BE2C (cell line): ENCODE measurements around the gene TTC39C.

Source experiments
- DNase-seq: peaks from one replicate; pipeline ENCODE4 v3.0.0-alpha.2; 2020
- H3K27me3 ChIP-seq: fragments of 250-450 bp; sonication (Bioruptor Pico); 2 replicates; pipeline ENCODE4 v1.5.1; 2020; ENCODE audit warnings: mild to moderate bottlenecking
- H3K36me3 ChIP-seq: fragments of 250-450 bp; sonication (Bioruptor Pico); 2 replicates; pipeline ENCODE4 v1.5.1; 2020; ENCODE audit warnings: mild to moderate bottlenecking
- H3K4me1 ChIP-seq: fragments of 250-450 bp; sonication (Bioruptor Pico); 2 replicates; pipeline ENCODE4 v1.5.1; 2020
- H3K4me3 ChIP-seq: 2 replicates; pipeline ENCODE4 v1.5.1; 2011; ENCODE audit warnings: low read depth, low read length
- H3K9me3 ChIP-seq: fragments of 250-450 bp; sonication (Bioruptor Pico); 2 replicates; pipeline ENCODE4 v1.5.1; 2020
- TF ChIP-seq, protein P1 (sequence below): IDR thresholded peaks from 2 replicates; pipeline ENCODE4 v1.5.1; 2012; ENCODE audit warnings: mild to moderate bottlenecking, low read depth, low read length

The TTC39C gene

DNA sequence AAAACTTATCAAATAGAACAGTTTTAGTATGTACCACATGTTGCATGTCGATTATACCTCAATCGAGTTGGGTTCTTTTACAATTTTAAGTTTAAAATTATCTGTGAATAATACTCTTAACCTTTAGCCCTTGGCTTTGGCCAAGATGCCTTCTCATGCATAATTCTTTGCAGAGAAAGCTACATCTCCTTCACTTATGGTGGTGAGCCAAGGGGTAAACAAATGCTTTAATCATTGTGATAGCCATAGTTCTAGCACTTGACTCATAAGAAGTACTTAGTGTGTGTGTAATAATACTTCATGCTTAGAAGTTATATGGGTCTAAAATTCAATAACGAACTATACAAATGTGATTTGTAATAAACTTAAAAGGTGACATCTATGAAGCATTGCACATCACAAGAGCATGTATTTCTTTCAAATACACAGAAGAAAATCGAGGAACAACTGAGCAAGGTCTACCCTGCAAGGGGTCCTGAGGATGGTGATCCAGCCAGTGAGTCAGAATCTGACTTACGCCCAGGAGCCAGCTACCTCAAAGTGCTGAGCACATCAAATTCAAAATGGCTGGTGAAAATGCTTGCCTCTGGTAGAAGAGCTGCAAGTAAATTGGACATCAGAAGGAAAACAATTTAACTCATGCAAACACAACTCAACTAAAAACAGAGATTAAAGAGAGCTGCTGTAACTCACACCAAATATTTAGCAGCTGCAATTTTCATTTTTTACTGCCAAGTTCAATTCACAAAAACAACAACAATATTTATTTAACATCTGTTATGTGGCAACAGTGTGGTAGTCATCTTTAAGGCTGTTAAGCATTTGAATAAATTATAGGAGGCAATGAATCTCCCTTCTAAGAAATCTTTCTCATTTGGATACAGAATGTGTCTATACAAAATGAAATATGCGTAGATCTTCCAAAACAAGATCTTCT is 23.8 kb upstream of the TTC39C start:
- H3K27me3 ChIP-seq, result no peaks in the 10 kb centered on the region

DNA sequence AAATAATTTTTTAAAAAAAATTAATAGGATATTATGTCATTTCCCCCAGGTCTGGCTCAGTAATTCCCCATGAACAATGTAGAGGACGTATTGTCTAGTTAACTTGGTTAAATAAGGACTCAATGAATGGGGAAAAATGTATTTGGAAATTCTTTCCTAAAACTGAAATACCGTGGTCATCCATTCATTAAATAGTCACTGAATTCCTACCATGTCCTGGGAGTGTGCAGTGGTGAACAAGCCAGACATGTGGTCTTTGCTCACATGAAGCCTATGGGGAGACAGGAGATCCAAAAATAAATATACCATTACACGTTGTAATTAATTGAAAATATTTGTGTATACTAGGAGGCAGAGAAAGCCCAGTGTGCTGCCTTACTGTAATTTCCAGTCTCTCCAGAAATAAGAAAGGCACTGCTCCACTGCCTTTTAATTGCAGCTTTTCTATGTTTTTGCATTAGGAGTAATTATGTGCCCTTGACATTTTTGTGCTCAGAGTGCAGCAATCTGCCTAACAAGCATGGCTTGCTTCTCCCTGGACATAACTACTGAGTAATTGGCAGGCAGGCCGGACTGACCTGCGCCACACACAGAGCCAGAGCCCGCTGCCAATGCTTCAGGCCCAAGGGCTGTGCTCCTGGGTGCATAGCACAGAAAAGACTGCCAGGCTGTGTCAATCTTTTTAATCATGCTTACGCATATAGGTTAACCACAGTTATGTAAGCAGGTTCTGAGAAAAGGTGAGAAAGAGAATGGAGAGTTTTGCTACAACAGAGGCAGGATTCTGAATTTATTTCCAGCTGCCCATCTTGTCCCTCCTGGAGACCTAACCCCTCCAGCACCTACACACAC is 22.2 kb upstream of the TTC39C start:
- no peak overlapping the region for H3K4me3 ChIP-seq
- H3K27me3 ChIP-seq, result no peaks in the 10 kb centered on the region
- no peak for DNase-seq
- TF ChIP-seq, protein P1, sequence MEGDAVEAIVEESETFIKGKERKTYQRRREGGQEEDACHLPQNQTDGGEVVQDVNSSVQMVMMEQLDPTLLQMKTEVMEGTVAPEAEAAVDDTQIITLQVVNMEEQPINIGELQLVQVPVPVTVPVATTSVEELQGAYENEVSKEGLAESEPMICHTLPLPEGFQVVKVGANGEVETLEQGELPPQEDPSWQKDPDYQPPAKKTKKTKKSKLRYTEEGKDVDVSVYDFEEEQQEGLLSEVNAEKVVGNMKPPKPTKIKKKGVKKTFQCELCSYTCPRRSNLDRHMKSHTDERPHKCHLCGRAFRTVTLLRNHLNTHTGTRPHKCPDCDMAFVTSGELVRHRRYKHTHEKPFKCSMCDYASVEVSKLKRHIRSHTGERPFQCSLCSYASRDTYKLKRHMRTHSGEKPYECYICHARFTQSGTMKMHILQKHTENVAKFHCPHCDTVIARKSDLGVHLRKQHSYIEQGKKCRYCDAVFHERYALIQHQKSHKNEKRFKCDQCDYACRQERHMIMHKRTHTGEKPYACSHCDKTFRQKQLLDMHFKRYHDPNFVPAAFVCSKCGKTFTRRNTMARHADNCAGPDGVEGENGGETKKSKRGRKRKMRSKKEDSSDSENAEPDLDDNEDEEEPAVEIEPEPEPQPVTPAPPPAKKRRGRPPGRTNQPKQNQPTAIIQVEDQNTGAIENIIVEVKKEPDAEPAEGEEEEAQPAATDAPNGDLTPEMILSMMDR, result no peak
- no peaks in the 10 kb centered on the region for H3K36me3 ChIP-seq
- H3K4me1 ChIP-seq, result no peaks in the 10 kb centered on the region
- H3K9me3 ChIP-seq, result no peaks in the 10 kb centered on the region

More for the DNA sequence above, 23.8 kb upstream of the TTC39C start:
- no peak for DNase-seq
- Histone ChIP-seq H3K4me3 (no peak overlapping the region), H3K9me3 (no peaks in the 10 kb centered on the region), H3K4me1 (no peaks in the 10 kb centered on the region), H3K36me3 (no peaks in the 10 kb centered on the region)
- TF ChIP-seq, protein P1, result no peak

DNA sequence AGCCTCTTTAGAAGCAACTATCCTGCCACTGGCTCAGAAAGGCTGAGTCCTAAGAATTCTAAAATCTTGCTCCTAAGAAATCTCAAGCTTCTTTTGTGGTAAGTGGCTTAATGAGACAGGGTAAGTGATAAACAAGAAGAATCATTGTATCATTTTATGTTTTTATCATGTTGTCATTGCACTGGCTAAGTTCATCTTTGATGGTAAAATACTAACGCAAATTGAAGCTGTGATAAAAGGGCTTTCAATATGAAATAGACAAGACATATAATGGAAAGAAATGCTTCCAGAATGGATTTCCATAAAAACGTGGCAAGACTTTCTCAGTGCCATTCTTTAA is 21.6 kb upstream of the TTC39C start:
- no peak for DNase-seq
- TF ChIP-seq, protein P1, result no peak
- no peaks in the 10 kb centered on the region for H3K9me3 ChIP-seq
- no peak overlapping the region for H3K4me3 ChIP-seq
- no peaks in the 10 kb centered on the region for H3K27me3 ChIP-seq
- H3K4me1 ChIP-seq, result no peaks in the 10 kb centered on the region
- H3K36me3 ChIP-seq, result no peaks in the 10 kb centered on the region

DNA sequence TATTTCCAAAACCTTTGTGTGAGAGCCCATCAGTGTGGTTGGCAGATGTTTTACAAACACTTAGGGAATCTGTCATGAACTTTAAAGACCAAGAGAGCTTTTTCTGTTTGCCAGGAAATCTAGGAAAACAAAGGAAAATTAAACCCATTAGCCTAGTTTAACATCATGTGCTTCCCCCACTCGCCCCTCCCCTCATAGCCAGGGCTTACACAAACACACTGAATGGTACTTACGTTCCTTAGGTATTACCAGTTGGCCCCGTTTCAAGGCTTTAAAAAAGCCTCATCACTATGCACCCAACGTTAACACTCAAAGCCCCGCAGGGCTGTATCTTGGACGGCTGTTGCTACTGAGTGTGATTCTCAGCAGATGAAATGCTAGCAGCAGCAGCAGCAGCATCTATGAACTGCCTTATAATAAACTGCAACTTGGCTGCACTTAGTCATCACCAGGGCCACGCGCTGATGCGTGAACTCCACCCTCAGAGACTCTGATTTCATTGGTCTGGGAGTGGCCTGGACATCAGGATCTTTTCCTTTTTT is 20.1 kb upstream of the TTC39C start:
- Histone ChIP-seq H3K9me3 (no peaks in the 10 kb centered on the region), H3K36me3 (no peaks in the 10 kb centered on the region), H3K4me1 (no peaks in the 10 kb centered on the region), H3K27me3 (no peaks in the 10 kb centered on the region), H3K4me3 (peak overlapping the region; percentile 44)
- TF ChIP-seq, protein P1, result no peak
- peak; percentile 47 for DNase-seq

DNA sequence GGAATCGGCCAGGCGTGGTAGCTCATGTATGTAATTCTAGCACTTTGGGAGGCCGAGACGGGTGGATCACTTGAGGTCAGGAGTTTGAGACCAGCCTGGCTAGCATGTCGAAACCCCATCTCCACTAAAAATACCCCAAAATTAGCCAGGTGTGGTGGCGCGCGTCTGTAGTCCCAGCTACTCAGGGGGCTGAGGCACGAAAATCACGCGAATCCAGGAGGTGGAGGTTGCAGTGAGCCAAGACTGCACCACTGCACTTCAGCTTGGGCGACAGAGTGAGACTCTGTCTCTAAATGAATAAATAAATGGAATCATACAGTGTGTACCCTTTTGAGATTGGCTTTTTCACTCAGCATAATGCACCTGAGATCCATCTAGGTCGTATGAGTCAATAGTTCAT is 19.4 kb upstream of the TTC39C start:
- no peaks in the 10 kb centered on the region for H3K27me3 ChIP-seq
- TF ChIP-seq, protein P1, result no peak
- H3K36me3 ChIP-seq, result no peaks in the 10 kb centered on the region
- no peaks in the 10 kb centered on the region for H3K4me1 ChIP-seq
- H3K4me3 ChIP-seq, result no peak overlapping the region
- H3K9me3 ChIP-seq, result no peaks in the 10 kb centered on the region
- no peak for DNase-seq
